HepG2 (cell line): ENCODE results near the gene TUBA4A. TPM values are rescaled to one million over a fixed set of nuclear protein-coding genes. Genes with fewer than 3 reads are reported as not detected.

ENCODE experiments used
- ARHGAP35 ChIP-seq: sonication (generic); formaldehyde crosslinking; IDR thresholded peaks from 2 replicates; pipeline ENCODE4 v1.9.0; 2022; ENCODE audit warnings: mild to moderate bottlenecking, inconsistent platforms, moderate library complexity, missing genetic modification reagents, borderline replicate concordance
- RXRA ChIP-seq: sonication (generic); formaldehyde crosslinking; IDR thresholded peaks from 2 replicates; pipeline ENCODE4 v1.5.1; 2020; ENCODE audit warnings: missing genetic modification reagents
- SMAD1 ChIP-seq: sonication (generic); formaldehyde crosslinking; IDR thresholded peaks from 2 replicates; pipeline ENCODE4 v1.4.0; 2020; ENCODE audit warnings: missing genetic modification reagents, low read depth, mild to moderate bottlenecking, borderline replicate concordance
- SSRP1 ChIP-seq: IDR thresholded peaks from 2 replicates; pipeline ENCODE4 v1.6.1; 2016; ENCODE audit warnings: control low read depth
- YEATS4 ChIP-seq: sonication (generic); formaldehyde crosslinking; IDR thresholded peaks from 2 replicates; pipeline ENCODE4 v1.4.0; 2020; ENCODE audit warnings: missing genetic modification reagents, borderline replicate concordance
- ZBTB20 ChIP-seq: sonication (generic); formaldehyde crosslinking; IDR thresholded peaks from 2 replicates; pipeline ENCODE4 v1.8.1; 2023; ENCODE audit warnings: missing genetic modification reagents, low read depth, mild to moderate bottlenecking, borderline replicate concordance
- ZNF160 ChIP-seq: sonication (generic); formaldehyde crosslinking; IDR thresholded peaks from 2 replicates; pipeline ENCODE4 v1.8.0; 2022; ENCODE audit warnings: mild to moderate bottlenecking, inconsistent platforms, missing genetic modification reagents
- ZNF34 ChIP-seq: sonication (generic); formaldehyde crosslinking; IDR thresholded peaks from 2 replicates; pipeline ENCODE4 v1.4.0; 2020; ENCODE audit warnings: mild to moderate bottlenecking, missing genetic modification reagents, borderline replicate concordance
- ZNF567 ChIP-seq: sonication (generic); formaldehyde crosslinking; IDR thresholded peaks from 2 replicates; pipeline ENCODE4 v1.8.1; 2023; ENCODE audit warnings: mild to moderate bottlenecking, missing genetic modification reagents, borderline replicate concordance
- ZSCAN30 ChIP-seq: sonication (generic); formaldehyde crosslinking; IDR thresholded peaks from 2 replicates; pipeline ENCODE4 v1.5.0; 2020; ENCODE audit warnings: mild to moderate bottlenecking, missing genetic modification reagents
- polyA plus RNA-seq, 8 experiments: library from polyadenylated mRNA; depleted of rRNA in 3 of 8; stranded (reverse) in 7 of 8; unstranded in 1 of 8; fragments of >200 nt; fragmentation: Illumina TruSeq in 4 of 8; extraction: Trizol in 4 of 8; gene quantifications; 2 replicates each; pipeline versions ENCODE4 v1.2.1 to v1.2.3, GENCODE V29; 2011 to 2016; ENCODE audit warnings: low read depth in 4 of 8, missing spikeins in 1 of 8, mixed read lengths in 1 of 8; ENCODE audit not compliant: insufficient read depth in 1 of 8
- total RNA-seq, 5 experiments: library from RNA; depleted of rRNA; stranded (reverse); fragments of >200 nt; fragmentation: Illumina TruSeq; extraction: Trizol; gene quantifications; 2 replicates each; pipeline ENCODE4 v1.2.3, GENCODE V29; 2016; ENCODE audit warnings: low read depth in 1 of 5
- TF ChIP-seq, protein P1 (sequence below): sonication (generic); formaldehyde crosslinking; IDR thresholded peaks from 2 replicates; pipeline ENCODE4 v1.8.1; 2023; ENCODE audit warnings: missing genetic modification reagents, mild to moderate bottlenecking, borderline replicate concordance
- TF ChIP-seq, protein P2 (sequence below): sonication (generic); formaldehyde crosslinking; IDR thresholded peaks from 2 replicates; pipeline ENCODE4 v1.9.0; 2021; ENCODE audit warnings: missing genetic modification reagents, borderline replicate concordance
- TF ChIP-seq, protein P3 (sequence below): sonication (generic); formaldehyde crosslinking; IDR thresholded peaks from 2 replicates; pipeline ENCODE4 v1.4.0; 2020; ENCODE audit warnings: mild to moderate bottlenecking, low read depth, missing genetic modification reagents
- TF ChIP-seq, protein P4 (sequence below): sonication (generic); formaldehyde crosslinking; IDR thresholded peaks from 2 replicates; pipeline ENCODE4 v1.5.1; 2020; ENCODE audit warnings: missing genetic modification reagents, mild to moderate bottlenecking, borderline replicate concordance
- TF ChIP-seq, protein P5 (sequence below): sonication (generic); formaldehyde crosslinking; IDR thresholded peaks from 2 replicates; pipeline ENCODE4 v1.5.0; 2020; ENCODE audit warnings: mild to moderate bottlenecking, missing genetic modification reagents

The TUBA4A gene
- total and polyA plus RNA-seq, 2 of the 13 experiments (the other 11 are each of a cell fraction or from before 2014, with no cell fraction given): 1.3 to 12.7 TPM

DNA sequence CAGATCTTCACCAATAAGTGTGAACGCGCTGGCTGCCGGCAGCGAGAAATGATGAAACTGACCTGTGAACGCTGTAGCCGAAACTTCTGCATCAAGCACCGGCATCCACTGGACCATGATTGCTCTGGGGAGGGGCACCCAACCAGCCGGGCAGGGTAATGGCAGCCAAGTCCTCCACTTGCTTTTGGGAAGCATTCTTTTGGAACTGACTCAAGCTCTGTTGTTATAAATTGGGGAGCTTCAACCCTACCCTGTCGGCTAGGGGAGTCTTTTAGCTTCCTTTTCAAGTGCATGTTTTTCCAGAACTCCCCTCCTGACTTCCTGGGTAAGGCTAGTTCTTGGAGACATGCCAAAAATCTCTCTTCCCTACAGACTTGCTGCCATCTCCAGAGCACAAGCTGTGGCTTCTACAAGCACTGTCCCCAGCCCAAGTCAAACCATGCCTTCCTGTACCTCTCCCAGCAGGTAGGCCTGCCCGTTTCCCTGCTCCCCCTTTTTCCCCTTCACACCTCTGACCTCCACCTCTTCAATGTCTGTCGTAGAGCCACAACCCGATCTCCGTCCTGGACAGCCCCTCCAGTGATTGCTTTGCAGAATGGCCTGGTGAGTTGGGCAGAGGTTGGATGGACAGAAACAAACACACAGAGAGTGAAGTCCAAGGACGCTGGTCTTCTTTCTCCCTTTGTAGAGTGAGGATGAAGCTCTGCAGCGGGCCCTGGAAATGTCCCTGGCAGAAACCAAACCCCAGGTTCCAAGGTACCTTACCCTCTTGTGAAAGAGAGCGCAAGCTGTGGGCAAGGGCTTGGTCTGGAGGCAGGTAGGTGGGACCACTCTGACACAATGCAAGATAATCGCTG lies 45.6 kb downstream of the TUBA4A start (continued):
- TF ChIP-seq RXRA (CRISPR knock-in tag) (peak; percentile 82; the same call in 1 of the 2 replicates), ZNF160 (CRISPR knock-in tag) (no peak; the same call in 1 of the 2 replicates), YEATS4 (CRISPR knock-in tag) (no peak), ZNF34 (no peak), ZNF567 (no peak), ZSCAN30 (CRISPR knock-in tag) (no peak), ARHGAP35 (CRISPR knock-in tag) (no peak), ZBTB20 (CRISPR knock-in tag) (0 out of 2 replicates have a peak, but pooled peaks have one; percentile 33), SMAD1 (peak; percentile 87; the same call in 1 of the 2 replicates), SSRP1 (CRISPR knock-in tag) (no peak; the same call in 1 of the 2 replicates)
- TF ChIP-seq, protein P1, sequence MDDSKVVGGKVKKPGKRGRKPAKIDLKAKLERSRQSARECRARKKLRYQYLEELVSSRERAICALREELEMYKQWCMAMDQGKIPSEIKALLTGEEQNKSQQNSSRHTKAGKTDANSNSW: 0 out of 2 replicates have a peak, but pooled peaks have one; percentile 40
- TF ChIP-seq, protein P2, sequence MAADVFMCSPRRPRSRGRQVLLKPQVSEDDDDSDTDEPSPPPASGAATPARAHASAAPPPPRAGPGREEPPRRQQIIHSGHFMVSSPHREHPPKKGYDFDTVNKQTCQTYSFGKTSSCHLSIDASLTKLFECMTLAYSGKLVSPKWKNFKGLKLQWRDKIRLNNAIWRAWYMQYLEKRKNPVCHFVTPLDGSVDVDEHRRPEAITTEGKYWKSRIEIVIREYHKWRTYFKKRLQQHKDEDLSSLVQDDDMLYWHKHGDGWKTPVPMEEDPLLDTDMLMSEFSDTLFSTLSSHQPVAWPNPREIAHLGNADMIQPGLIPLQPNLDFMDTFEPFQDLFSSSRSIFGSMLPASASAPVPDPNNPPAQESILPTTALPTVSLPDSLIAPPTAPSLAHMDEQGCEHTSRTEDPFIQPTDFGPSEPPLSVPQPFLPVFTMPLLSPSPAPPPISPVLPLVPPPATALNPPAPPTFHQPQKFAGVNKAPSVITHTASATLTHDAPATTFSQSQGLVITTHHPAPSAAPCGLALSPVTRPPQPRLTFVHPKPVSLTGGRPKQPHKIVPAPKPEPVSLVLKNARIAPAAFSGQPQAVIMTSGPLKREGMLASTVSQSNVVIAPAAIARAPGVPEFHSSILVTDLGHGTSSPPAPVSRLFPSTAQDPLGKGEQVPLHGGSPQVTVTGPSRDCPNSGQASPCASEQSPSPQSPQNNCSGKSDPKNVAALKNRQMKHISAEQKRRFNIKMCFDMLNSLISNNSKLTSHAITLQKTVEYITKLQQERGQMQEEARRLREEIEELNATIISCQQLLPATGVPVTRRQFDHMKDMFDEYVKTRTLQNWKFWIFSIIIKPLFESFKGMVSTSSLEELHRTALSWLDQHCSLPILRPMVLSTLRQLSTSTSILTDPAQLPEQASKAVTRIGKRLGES: no peak
- TF ChIP-seq, protein P3, sequence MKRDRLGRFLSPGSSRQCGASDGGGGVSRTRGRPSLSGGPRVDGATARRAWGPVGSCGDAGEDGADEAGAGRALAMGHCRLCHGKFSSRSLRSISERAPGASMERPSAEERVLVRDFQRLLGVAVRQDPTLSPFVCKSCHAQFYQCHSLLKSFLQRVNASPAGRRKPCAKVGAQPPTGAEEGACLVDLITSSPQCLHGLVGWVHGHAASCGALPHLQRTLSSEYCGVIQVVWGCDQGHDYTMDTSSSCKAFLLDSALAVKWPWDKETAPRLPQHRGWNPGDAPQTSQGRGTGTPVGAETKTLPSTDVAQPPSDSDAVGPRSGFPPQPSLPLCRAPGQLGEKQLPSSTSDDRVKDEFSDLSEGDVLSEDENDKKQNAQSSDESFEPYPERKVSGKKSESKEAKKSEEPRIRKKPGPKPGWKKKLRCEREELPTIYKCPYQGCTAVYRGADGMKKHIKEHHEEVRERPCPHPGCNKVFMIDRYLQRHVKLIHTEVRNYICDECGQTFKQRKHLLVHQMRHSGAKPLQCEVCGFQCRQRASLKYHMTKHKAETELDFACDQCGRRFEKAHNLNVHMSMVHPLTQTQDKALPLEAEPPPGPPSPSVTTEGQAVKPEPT (CRISPR knock-in tag): no peak
- TF ChIP-seq, protein P4, sequence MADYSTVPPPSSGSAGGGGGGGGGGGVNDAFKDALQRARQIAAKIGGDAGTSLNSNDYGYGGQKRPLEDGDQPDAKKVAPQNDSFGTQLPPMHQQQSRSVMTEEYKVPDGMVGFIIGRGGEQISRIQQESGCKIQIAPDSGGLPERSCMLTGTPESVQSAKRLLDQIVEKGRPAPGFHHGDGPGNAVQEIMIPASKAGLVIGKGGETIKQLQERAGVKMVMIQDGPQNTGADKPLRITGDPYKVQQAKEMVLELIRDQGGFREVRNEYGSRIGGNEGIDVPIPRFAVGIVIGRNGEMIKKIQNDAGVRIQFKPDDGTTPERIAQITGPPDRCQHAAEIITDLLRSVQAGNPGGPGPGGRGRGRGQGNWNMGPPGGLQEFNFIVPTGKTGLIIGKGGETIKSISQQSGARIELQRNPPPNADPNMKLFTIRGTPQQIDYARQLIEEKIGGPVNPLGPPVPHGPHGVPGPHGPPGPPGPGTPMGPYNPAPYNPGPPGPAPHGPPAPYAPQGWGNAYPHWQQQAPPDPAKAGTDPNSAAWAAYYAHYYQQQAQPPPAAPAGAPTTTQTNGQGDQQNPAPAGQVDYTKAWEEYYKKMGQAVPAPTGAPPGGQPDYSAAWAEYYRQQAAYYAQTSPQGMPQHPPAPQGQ (CRISPR knock-in tag): no peak
- TF ChIP-seq, protein P5, sequence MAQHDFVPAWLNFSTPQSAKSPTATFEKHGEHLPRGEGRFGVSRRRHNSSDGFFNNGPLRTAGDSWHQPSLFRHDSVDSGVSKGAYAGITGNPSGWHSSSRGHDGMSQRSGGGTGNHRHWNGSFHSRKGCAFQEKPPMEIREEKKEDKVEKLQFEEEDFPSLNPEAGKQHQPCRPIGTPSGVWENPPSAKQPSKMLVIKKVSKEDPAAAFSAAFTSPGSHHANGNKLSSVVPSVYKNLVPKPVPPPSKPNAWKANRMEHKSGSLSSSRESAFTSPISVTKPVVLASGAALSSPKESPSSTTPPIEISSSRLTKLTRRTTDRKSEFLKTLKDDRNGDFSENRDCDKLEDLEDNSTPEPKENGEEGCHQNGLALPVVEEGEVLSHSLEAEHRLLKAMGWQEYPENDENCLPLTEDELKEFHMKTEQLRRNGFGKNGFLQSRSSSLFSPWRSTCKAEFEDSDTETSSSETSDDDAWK: no peak
